Stimulated activated CD8-positive, alpha-beta memory T cell treated with anti-CD3 and anti-CD28 coated beads, Interleukin-2, amount 100 ng/mL, for 1 hour (primary cell): ENCODE measurements around the gene HEPACAM.

ENCODE experiments used
- DNase-seq, 2 donors: peaks; one replicate each; pipeline ENCODE4 v3.0.0-alpha.2; 2020; ENCODE audit warnings: low read depth in 2 of 2

HEPACAM gene

DNA sequence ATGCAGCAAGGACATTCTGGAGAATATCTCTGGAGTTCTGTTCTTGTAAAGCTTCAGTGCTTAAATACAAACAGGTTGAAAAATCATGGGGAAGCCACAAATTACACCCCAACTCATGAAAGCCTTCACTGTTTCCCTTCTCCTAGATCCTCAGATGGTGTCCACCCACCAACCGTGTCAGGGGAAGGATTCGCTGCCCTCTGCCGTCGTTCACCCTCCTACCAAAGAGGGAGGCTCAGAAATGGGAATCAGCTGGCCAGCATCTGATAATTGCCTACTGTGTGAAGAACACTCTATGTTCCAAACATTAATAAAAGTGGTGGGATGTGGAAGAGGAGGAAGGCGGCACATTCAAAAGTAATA is 7.4 kb upstream of the HEPACAM start:
- no peak for DNase-seq

DNA sequence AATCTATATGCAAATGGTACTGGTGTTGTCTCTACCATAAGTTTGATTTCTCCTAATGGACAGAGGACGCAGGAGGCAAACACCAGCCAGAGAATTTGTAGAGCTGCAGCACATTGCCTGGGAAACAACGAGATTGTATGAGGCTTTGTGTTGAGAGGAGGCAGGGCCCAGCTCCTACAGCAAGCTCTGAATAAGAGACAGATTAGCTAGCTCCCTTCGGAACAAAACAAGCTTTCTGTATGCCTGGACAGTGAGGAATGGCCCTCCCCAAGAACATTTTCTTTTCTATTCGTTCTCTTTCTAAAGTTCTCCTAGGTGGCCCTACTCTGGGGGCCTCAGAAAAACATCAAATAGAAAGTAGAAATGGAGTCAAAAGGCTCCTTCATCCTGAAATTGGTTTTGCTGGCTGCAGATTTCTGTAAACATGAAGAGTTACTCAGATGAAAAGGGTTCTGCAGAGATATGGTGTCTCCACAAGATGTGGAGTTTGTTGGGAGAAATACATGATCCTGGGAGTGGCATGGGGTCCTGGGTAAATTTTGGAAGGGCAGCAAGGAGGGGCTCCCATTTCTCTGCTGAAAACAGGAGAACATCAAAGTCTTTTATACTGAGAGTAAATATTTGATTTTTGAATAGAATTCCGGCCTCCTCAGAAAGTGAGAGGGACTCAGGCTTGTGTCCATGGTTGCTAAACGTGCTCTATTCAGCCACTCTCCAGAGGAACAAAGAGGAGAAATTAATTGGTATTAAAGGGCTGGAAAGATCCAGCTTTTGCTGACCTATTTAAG is 6.8 kb upstream of the HEPACAM start:
- DNase-seq, result no peak

DNA sequence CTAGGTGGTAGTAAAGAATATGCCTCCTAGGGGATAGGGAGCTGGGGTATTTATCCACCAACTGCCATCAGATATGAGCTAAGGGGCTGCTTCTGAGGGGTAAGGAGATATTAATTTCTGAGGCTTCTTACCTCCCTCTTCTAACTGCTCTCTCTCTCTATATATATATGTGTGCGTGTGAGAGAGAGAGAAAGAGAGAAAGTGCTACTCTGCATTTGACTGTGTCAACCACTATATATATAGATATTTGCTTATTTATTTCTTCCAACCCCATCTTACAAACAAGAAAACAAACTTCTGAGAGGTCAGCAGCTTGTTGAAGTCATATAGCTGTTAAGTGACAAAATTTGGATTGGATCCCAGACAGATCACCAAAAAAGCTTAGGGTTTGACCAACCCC is 5.9 kb upstream of the HEPACAM start:
- DNase-seq, result no peak

DNA sequence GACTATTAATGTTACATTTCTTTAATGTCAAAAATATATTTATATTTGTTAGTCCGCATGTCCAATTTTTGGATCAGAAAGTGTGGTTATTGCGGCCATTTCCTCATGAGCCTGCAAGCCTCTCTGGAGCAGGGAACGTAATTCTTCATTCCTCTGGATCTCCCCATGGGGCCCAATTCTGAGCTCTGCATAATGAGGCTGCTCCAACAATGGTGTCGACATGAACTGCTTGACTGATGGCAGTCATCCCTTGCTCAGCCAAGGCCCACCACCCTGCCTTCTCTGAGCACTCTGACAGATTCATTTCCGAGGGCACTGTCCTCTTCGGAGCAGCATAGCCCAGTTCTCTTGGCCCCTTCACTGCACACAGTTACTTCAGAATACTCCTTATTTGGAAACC is 3.1 kb upstream of the HEPACAM start:
- DNase-seq, result no peak

DNA sequence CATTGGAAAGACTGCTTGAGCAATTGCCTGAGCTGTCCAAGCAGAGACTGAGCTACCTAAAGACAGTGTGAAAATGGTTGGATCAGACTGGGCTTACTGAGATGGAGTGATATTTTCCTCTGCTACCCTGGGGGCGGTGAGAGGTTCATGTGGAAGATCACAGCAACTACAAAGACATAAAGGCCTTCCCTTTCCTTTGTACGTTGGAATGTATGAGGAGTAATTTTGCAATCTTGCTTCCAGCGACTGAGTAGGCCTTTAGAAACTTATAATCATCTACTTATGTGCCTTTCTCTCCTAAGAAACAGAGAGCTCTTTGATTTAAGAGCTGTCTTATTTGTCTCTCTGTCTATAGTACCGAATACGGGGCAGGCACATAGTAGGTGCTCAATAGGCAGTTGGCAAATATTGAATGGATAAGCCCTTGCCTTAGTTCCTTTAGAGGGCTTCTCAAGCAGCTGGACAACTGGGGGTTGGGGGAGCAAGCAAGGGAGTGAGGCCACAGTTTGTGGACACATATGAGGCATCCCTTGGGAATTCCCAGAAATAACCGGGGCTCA is 2.4 kb upstream of the HEPACAM start:
- no peak for DNase-seq

DNA sequence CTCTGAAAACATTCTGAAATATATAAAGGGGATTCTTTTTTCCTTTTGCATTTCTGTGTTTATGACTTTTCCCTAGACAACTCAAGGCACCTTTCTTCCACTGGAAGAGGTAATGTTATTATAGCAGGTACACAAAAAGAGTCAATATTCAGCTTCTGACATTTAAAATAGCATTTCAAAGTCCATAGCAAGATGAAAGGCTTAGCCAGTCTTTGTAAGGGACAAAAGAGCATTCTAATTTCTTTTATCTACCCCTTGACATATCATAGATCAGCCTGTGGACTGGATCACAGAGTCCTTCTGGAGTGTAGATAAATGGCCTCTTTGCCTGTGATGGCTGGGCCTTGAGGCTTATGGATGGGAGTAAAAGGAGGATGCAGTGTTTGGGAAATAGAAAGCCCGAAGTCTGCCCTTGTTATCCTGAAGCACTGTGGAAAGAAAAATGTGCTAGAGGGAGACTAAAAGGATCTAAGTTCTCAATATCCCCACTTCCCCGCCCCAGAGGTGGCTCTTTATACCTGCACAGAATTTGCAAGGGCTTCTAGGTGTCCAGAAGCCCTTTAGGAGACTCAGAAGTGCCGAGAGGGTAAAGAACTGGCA is 1.6 kb upstream of the HEPACAM start:
- DNase-seq, result no peak

DNA sequence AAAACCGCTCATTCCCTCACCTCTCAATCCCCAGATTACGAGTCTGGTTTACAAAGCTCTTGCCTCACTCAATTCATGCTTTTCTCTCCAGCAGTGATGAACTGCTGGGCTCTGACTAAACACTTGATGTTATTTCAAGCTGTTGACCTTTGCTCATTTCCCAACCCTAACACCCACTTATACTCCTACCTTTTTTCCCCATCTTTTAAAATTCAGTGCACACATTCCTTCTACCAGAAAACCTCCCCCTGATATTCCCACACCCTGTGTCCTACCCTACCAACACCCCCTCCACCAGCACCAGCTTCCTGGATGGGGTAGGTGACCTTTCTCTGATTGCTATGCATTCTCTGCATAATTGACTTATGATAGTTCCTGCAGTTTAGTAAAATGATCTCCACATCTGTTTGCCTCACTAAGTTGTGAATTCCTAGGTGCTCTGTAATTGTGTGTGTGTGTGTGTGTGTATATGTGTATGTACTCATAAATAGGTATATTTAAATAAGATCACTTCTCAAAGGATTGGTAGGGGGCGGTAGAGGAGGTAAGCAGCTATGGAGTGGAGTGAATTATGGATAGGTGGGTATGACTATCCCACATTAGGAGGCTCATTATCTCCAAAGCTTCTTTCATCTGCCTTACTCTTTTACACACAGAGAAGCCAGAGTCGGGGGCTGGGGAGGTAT is 842 bp downstream of the HEPACAM start:
- no peak for DNase-seq

DNA sequence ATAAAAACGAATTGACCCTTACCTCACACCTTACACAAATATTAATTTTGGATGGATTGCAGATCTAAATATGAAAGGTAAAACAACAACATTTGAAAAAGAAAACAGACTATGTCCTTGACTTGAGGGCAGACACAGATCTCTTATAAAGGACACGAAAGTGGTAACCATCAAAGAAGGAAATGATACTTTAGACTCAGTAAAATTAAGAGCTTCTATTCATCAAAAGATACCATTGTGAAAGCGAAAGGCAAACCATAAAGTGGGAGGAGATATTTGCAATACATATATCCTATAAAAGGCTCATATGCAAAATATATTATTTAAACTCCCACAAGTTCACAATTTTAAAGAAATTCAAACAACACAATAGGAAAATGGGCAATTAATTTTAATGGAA is 5.0 kb downstream of the HEPACAM start:
- DNase-seq, result no peak

DNA sequence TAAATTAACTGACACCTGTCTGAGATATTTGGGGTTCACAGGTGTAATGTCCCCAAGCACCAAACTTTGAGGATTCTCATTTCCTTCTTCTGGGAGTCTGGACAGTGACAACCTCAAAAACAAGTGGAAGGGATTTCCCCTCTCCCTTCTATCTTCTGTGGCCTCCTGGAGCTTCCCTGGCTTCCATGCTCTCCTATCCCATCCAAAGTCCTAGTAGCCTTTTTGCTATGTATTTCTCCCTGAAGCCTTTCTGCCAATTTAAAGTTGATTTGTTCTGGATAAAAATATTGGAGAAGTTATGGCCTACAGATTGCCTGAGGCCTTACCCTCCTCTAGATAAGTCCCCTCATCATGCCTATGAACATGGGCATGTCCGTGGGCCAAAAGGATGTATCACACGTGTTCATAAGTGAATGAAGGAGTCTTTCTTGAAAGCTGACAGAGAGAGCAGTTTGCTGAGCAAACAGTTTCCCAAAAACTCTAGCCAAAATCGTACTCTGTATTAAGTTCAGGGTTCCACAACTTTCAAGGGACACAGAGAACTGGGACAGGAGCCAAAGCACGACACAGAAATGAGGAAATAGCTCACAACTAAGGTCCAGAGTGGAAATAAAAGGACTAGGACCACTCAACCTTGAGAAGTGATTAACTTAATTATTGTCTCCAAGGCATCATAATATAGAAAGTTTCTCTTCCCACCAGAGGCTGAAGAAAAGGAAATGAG is 6.7 kb downstream of the HEPACAM start:
- DNase-seq, result no peak

DNA sequence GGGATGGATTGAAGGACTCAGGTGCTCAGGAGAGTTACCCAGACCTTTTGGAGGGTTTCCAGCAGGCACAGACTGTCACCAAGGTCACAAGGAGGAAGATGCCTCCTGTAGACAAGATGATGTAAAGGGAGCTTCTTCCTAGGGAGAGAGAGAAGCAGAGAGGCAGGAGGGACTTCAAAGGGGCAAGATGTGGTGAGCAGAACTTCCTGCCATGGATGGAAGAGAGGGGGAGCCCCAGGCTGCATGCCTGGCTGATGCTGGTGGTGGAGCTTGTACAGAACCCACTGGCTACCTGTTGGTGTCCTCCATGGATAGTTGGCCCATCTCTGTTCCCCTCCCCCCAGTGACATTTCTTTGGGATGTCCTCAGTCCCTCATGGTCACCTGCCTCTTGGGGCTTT is 12.6 kb downstream of the HEPACAM start:
- no peak for DNase-seq

DNA sequence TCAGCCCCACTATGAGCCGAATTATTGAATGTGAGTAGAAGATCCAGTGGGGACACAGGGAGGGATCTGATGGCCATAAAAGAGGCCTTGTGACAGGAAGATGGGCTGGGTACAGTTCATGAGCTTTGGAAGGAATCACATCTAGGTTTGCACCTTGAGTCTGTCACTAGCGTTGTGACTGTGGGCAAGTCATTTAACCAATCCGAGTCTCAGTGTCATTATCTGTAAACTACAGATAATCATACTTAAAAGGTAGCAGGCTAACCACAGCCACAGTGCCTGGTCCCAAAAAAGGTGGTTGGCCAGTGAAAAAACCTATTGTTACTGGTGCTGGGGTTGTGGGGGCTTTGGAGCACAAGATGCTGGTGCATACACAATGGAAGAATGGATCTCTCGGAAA is 13.0 kb downstream of the HEPACAM start:
- DNase-seq, result no peak

DNA sequence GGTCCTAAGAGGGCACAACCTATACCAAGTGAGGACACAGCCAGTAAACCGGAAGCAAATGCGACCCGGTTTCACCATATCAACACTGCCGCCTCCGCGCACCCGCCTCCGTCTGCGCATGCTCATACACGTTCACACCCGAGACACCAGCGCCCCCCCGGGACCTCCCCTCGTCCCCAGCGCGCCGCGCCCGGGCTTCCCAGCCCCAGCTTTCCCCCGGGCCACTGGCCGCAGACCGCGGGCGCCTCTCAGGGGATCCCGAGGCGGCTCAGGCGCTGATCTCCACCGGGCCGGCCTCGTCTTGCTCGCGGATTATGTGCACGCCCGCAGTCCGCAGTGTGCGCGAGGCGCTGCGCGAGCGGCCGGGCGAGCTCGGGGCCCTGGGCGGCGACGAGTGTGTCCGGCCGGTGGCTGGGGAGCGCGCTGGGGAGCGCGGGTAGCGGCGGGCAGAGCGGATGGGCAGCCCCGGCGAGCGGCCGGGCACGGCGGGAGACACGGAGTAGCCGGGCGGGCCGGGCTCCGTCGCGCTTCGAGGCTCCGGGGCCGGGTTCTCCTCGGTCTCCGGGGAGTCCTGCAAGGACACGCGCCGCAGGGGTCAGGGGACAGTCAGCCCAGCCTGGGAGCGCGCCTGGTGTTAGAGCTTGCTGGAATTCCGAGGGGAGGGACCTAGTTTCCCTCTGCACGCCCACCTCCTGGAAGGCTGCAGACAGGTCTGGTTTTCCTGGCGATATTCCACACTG is 14.8 kb downstream of the HEPACAM start:
- peak; percentile 62 to 65 for DNase-seq

DNA sequence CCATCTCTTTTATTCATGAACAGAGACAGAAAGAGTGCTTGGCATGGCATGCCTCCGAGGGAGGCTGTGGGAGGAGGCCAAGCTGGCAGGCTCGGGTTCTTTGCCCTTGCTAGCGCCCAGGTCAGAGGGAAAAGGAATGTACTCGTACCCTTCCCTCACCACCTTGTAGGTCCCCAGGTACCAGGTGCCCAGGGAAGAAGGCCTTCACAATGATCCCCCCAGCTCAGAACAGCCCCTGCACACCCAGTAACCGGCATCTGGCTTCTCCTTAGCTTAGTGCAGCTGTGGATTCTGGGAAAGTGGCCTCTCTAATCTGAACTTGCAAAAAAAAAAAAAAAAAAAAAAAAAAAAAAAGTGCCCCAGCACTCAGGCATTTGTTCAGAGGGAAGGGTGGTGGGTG is 15.5 kb downstream of the HEPACAM start:
- DNase-seq, result no peak

DNA sequence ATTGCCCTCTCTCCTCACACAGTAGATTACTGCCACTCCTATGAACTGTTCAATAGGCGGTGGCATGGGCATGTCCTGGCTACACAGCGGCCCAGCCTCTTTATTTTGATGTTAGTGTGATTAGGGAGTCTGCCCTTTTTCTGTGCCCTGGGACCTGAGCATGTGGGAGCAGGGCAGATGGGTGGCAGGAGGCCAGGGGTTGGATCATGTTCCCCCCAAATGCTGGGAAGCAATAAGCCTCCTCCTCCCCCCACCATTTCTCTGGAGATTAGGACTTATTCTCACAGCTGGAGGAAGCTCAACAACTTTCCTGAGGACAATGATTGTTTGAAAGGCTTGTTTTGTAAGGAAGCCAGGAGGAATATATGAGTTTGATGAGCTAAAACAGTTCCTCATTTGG is 15.9 kb downstream of the HEPACAM start:
- no peak for DNase-seq

DNA sequence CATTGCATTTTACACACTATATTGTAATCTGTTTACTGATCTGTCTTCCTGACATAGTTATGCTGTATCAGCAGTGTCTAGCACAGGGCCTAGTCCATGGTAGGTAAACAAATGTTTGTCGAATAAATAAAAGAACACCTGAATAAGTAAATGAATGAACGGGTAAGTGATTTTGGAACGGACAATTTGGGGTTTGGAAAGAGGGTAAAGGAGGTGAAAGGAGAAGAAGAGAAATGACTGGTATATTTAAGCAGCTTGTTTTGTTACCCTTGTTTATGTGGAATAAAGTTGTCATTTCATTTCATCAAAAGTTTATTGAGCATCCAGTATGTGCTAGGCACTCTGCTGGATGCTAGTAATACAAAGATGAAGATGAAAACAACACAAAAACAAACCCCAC is 16.9 kb downstream of the HEPACAM start, which contains the start of gene HEPN1:
TSS of gene HEPN1 (plus strand) at position 301 of the 400 bp plus-strand sequence.
- DNase-seq, result no peak

DNA sequence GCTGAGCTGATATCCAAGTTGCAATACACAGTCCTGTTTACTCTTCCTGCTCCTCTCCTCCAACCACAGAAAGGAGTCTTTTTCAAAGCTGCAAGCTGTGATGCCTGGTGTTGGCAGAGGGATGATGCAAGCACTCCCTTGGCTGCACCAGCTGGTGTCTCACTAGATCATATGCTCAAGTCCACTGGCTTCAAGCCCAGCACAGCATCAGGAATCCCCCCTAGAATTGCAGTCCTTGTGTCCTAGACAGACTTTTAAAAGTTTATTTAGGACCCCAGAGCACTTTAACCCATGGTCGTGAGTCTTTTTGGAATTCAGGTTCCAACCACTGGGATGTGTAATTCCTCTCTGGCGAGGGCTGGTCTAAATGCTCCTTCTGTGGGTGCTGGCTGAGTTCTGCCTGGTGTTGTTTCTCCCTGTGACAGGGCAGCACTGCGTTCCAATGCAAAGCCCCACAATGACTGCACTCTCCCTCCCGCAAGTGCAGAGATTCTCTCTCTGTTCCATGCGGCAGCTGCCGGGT is 18.7 kb downstream of the HEPACAM start:
- DNase-seq, result no peak

DNA sequence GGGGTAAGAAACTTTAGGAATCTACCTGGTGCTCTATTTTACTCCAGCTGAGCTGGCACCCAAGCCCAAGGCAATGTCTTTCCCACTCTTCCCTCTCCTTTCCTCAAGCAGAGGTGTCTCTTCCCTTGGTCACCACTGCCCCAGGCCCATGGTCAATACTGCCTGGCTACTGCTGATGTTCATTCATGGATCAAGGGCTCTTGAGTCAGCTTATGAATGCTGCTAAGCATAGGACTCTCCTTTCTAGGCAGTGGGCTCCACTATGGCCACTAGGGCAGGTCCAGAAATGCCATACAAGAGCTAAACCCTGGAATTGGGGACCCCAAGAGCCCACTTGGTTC is 19.5 kb downstream of the HEPACAM start:
- no peak for DNase-seq

DNA sequence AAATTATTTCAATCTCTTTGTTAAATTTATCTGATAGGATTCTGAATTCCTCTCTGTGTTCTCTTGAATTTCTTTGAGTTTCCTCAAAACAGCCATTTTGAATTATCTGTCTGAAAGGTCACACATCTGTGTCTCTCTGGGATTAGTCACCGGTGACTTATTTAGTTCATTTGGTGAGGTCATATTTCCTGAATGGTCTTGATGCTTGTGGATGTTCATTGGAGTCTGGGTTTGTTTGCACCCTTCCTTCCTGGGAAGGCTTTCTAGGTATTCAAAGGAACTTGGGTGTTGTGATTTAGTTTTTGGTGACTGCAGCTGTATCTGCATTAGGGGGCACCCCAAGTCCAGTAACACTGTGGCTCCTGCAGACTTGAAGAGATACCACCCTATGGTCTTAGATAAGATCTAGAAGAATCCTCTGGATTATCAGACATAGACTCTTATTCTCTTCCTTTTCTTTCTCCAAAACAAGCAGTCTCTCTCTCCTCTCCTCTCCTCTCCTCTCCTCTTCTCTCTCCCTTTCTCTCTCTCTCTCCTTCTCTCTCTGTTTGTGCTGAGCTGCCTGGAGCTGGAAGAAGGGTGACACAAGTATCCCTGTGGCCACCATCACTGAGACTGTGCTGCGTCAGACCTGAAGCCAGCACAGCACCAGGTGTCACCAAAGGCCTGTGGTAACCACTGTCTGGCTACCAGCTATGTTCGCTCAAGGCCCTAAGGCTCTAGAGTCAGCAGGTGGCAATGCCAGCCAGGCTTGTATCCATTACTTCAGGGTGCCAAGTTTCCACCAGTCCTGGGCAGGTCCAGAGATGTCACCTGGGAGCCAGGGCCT is 20.1 kb downstream of the HEPACAM start:
- DNase-seq, result no peak

DNA sequence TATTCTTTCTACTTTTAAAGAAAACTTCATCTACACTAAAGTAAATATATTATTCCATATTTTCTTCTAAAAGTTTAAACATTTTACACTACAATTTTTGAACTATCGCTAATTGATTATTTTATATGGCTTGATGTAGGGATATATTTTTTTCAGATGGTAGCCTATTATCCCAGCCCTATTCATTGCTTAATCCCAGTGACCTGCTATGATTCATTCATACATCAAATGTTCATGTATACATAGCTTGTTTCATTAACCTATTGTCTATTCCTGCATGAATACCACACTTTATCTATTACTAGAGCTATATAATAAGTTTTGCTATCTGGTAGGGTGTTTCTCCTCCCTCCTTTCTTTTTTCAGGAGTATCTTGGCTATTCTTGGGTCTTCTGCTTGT is 33.2 kb downstream of the HEPACAM start:
- DNase-seq, result no peak

DNA sequence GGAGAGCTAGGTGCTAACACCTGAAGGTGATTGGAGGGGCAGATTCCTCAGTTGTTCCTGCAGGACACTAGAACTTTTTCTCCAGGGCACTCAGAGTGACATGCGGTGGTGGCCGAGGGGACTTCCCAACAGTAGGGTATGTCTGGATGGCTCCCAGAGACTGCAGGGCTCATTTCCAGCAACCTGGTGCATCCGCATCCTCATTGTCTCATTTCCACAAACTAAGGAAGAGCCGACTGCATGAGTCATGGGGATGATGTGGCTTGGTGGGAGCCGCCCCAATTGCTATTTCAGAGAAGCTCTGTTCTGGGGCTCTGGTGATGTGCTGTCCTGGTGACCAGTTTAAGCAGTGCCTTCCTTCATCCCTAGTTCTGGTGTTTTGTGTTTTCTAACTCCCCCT is 35.4 kb downstream of the HEPACAM start:
- DNase-seq, result no peak
